Vagina (tissue), 2 donors: ENCODE measurements around the gene GSG1.

ENCODE experiments used
- POLR2A ChIP-seq, 2 donors: fragments of 450-650 bp; IDR thresholded peaks; one replicate each; pipeline ENCODE4 v1.6.1; 2017; ENCODE audit warnings: antibody characterized with exemption in 2 of 2, mild to moderate bottlenecking in 2 of 2, moderate library complexity in 2 of 2
- POLR2AphosphoS5 ChIP-seq, 2 donors: sonication (generic); formaldehyde crosslinking; IDR thresholded peaks; one replicate each; pipeline ENCODE4 v1.9.0; 2017; ENCODE audit warnings: antibody characterized with exemption in 2 of 2, mild to moderate bottlenecking in 2 of 2, low read depth in 1 of 2; ENCODE audit not compliant: insufficient read depth in 1 of 2
- TF ChIP-seq, protein P1 (sequence below), 3 experiments: fragments of 450-650 bp in 2 of 3; fragments of 200-600 bp in 1 of 3; sonication (generic) in 1 of 3; IDR thresholded peaks; one replicate each; pipeline ENCODE4 v1.5.1; 2017 to 2019; ENCODE audit warnings: antibody characterized with exemption in 3 of 3, mild to moderate bottlenecking in 2 of 3, moderate library complexity in 2 of 3

DNA sequence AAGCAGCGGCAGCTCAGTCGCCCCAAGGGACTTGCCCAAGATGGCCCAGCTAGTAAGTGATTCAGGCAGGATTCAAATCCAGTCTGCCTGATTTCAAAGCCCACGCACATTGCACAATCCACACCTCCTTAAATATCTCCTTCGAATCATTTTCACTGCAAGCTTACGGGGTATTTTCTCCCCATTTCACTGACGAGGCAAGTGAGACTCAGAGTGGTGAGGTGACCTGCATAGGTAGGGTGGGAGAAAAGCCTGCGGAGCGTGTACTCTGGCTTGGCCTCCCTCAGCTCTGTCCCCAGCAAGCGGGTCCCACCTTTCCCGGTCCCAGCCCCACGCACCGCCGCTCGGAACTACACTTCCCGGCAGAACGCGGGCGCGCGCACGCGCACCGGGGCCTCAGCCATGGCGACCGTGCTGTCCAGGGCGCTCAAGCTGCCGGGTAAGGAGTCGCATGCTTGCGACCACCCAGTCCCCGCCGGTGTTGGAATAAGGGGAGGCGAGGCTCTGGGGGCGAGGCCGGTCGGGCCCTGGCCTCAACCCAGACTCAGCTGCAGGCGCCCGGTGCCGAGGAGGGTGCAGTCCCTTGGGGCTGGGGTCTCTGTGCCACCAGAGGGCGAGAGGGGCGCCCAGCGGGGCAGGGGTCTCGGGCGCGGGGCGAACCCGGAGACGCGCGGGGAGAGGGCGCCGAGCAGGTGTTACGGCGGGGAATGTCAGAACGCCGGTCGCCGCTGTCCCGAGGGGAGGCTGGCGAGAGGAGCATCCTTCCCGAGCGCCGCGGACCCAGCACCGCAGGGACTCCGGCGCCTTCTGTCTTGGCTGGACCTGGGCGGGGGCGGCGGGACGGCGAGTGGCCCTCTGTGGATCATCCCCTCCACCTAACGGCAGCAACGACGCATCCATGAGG, 59.2 kb downstream of the GSG1 start, which contains the start of gene FAM234B:
- TF ChIP-seq POLR2AphosphoS5 (IDR thresholded peaks at IDR 0.05; ENCODE audit: insufficient read depth in 1 of 2, low read depth in 1 of 2) (peak; percentile 42 to 88), POLR2A (IDR thresholded peaks at IDR 0.05) (peak in 1 of 2 donors; percentile 18)
- TF ChIP-seq, protein P1, sequence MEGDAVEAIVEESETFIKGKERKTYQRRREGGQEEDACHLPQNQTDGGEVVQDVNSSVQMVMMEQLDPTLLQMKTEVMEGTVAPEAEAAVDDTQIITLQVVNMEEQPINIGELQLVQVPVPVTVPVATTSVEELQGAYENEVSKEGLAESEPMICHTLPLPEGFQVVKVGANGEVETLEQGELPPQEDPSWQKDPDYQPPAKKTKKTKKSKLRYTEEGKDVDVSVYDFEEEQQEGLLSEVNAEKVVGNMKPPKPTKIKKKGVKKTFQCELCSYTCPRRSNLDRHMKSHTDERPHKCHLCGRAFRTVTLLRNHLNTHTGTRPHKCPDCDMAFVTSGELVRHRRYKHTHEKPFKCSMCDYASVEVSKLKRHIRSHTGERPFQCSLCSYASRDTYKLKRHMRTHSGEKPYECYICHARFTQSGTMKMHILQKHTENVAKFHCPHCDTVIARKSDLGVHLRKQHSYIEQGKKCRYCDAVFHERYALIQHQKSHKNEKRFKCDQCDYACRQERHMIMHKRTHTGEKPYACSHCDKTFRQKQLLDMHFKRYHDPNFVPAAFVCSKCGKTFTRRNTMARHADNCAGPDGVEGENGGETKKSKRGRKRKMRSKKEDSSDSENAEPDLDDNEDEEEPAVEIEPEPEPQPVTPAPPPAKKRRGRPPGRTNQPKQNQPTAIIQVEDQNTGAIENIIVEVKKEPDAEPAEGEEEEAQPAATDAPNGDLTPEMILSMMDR (IDR thresholded peaks at IDR 0.05), result peak in 1 of 3 experiments; percentile 37
